Measurements from ENCODE around the gene MCF2L.
"Not testable (repeated sequence)": the region's sequence is repeated elsewhere in the genome, so short reads cannot be mapped to it uniquely, and the experiment has no call there.

MCF2L gene

DNA sequence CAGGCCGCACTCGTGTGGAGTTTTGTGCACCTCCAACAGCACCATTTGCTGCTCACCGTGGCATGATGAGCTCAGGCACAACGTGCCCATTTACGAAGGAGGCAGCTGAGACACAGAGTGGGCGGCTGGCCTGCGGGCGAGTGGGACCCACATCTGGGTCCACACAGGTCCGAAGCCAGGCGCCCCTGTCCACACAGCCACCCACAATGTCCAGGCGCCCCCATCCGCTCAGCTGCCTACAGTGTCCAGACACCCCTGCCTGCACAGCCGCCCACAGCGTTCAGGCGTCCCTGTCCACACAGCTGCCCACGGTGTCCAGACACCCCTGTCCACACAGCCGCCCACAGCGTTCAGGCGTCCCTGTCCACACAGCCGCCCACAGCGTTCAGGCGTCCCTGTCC lies 94.1 kb downstream of the MCF2L start:
- DNase-seq (ENCODE audit: low read depth in 2 of 3, low spot score in 1 of 3), result no peak

DNA sequence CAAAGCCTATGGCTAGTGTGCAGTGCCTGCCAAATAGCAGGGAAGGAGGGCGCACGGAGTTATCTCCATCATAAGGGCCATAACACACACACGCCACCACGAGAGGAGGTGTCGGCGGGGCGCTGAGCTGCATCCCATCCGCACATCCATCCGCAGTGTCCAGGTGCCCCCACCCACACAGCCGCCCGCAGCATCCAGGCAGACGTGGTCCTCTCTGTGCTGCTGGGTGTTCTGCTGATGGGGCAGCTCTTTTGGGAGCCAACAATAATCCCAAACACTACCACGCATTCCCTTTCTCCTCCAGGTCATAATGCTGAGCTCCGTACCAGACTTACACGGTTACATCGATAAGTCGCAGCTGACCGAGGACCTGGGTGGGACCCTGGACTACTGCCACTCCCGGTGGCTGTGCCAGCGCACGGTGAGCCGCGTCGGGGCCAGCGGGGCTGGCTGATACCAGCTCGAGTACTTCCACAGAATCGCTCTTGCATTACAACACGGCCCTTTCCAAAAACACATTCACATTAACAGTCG lies 95.1 kb downstream of the MCF2L start:
- DNase-seq (ENCODE audit: low read depth in 2 of 3, low spot score in 1 of 3), result no peak

DNA sequence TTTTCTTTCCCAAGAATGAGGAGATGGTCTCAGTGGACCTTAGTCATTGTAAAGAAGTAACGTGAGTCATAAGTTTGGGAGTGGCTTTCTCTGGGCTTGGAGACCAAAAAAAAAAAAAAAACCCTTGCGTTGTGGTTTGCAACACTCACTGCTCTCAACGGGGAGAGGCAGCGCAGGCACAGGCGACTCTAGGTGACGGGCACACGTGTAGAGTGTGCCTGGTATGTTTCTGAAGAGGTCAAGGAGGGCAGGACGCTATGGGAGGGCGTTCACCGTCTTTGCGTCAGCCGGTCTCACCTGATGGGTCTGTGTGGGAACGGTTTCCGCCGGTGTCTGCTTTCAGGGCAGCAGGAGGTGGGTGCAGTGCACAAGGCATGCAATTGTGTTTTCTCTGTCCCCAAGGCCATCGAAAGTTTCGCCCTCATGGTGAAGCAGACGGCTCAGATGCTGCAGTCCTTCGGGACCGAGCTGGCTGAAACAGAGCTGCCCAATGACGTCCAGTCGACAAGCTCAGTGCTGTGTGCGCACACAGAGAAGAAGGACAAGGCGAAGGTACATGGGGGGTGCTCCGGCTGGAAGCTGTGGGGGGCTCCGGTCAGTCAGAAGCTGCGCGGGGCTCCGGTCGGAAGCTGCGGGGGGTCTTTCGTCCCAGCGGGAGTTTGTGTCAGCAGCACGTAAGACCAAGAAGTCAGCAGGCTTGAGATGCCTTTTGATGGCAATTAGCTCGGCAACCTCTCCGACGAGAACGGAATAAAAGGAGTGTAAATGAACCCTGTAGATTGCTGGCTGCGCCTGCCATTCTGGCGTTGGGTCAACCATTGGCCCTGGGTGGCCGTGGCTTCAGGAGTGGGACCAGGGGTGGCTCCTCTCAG lies 95.8 kb downstream of the MCF2L start:
- DNase-seq (ENCODE audit: low read depth in 2 of 3, low spot score in 1 of 3), result no peak

DNA sequence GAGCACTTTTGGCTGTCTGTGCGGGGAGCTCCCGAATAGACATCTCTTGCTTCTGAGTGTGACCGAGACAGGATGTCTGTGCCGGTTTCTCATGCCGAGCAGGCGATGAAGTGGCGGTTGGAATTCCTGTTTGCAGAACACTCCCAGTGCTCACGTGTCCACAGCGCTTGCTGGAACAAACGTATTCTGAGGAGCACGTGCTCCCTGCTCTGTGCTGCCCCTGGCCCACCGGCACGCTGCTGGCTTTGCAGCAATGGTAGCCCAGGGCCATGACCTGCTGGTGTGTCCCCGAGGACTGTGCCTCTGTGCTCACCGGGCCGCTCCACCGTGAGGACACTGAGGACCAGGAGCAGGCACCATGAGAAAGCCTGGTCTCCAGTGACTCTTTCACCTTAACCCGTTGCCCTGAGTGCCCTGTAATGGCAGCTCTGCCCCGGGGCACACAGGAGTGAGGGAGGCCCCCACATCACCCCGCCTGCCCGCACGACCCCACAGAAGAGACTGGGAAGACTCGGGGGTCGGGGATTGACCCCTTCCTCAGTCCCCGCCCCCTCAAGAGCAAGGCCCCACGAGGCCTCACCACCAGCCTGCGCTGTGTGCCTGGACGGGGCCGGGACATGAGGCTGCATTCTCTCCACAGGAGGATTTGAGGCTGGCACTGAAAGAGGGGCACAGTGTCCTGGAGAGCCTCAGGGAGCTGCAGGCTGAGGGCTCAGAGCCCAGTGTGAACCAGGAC lies 96.6 kb downstream of the MCF2L start:
- no peak for DNase-seq (ENCODE audit: low read depth in 2 of 3, low spot score in 1 of 3)

DNA sequence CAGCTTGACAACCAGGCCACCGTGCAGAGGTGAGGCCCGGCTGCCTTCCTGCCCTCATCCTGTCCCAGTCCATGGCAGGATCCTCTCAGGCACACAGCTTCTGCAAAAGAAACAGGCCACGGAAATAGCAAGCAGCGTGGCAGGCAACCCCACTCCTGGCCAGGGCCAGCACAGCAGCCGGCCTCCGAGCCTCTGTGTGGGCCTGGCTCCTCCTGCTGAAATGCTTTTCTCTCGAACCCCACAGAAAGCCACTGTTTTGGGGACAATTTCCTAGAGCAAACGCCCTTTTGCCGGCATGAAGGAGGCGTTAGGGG lies 97.1 kb downstream of the MCF2L start:
- DNase-seq (ENCODE audit: low read depth in 2 of 3, low spot score in 1 of 3), result no peak

DNA sequence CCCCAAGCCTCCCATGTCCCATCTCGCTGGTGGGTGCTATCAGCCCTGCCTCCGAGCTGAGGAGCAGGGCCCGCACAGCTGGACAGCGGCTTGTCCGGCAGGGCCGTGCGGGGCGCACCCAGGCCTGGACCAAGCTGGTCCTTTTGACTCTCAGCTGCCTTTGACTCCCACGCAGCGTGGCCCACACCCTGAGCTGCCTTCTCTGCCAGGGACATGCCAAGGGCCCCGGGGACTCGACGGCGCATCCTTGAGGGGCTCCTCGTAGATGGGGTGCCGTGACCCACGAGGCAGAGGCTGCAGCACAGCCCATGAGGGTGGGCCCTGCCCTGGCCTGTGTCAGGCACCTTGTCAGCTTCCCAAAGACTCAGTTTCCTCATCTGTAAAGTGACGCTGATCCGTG lies 97.7 kb downstream of the MCF2L start:
- DNase-seq (ENCODE audit: low read depth in 2 of 3, low spot score in 1 of 3), result no peak

DNA sequence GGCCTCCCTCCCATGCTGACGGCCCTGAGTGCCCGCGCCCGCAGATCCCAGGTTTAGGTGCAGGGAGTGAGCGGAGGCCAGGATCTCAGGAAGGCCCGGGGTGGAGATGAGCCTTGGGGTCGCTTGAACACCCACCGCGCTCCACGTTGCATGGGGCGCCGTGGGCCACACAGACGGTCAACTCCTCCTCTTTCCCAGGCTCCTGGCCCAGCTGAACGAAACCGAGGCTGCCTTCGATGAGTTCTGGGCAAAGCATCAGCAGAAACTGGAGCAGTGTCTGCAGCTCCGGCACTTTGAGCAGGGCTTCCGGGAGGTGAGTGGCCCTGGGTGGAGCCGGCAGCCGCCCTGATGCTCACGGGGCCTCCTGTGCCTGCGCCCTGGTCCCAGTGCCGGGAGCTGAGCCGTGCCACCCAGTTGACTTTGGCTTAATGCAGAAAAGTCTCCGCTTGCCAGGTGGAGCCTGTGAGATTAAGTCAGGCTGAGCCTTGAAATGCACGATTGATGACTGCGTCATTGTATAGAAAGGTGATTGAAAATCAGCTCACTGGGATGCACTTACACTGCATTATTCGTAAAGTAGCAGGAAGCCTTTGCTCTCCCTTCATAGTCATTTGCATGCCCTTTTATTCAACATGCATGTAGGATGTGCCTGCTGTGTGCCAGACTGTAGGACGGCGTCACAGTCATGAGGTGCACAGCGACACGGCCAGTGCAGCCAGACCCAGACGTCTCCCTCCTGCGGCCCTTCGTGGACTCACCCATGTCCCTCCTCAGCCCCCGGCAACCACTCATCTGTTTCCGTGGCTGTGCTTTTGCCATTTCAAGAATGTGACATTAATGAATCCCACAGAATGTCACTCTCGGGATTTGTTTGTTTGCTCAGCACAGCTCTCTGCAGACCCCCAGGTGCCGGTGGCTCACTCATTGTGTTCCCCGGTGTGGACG lies 101.1 kb downstream of the MCF2L start:
- no peak for DNase-seq (ENCODE audit: low read depth in 2 of 3, low spot score in 1 of 3)

DNA sequence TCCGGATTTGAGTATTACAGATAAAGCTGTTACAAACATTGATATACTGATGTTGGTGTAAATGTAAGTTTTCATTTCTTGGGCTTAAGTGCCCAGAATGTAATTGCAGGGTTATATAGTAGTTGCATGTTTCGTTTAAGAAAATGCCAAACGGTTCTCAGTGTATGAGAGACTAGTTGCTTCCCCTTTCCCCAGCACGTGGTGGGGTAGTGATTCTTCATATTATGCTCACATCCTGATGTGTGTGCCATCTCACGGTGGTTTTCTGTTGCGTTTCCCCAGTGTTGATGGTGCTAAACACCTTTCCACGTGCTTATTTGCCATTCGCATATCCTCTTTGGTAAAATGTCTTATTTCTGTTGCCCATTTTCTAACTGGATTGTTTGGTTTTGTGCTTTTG lies 101.8 kb downstream of the MCF2L start:
- no peak for DNase-seq (ENCODE audit: low read depth in 2 of 3, low spot score in 1 of 3)

DNA sequence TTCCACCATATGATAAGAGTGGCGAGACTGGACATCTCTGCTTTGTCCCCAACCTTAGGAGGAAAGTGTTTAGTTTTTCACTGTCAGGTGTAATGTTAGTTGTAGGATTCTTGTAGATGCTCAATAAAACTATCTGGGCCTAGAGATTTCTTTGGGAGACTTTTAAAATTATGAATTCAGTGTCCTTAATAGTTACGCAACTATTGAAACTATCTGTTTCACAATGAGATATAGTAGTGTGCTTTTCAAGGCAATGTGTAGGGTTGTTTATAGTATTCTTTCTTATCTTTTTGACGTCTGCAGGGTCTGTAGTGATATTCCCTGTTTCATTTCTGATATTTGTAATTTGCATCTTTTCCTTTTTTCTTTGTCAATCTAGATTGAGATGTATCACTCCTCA lies 103.4 kb downstream of the MCF2L start:
- no peak for DNase-seq (ENCODE audit: low read depth in 2 of 3, low spot score in 1 of 3)

DNA sequence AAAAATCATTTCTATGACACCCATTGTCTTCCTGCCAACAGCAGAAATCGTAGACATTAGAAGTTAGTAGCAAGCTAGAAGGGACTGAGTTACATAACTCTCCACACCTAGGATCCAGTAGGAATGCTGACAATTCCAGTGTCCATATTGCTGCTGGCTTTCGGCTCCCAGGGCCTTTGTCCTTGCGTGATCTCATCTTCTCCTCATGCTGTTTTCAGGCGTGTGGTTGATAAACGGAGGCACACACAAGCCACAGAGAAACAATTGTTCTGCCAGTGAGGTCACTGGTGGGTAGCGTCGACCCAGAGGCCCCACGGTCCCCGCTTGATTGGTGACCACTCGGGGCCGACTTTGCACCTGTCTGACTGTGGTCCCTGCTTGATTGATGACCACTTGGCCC lies 104.9 kb downstream of the MCF2L start:
- no peak for DNase-seq (ENCODE audit: low read depth in 2 of 3, low spot score in 1 of 3)

DNA sequence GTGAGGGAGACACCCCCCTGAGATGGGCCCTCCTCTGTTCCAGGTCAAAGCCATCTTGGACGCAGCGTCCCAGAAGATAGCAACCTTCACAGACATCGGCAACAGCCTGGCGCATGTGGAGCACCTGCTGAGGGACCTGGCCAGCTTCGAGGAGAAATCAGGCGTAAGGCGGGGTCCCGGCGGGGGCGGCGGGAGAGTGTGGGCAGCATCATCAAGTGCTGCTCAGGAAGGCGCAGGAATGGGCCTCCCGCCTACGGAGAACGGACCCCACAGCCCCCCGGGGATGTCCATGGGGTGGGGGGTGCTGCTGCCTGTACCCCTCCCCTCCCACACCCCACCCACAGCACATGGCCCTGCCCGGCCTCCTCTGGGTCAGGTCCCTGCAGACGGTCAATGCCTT lies 105.4 kb downstream of the MCF2L start:
- DNase-seq (ENCODE audit: low read depth in 2 of 3, low spot score in 1 of 3), result no peak

DNA sequence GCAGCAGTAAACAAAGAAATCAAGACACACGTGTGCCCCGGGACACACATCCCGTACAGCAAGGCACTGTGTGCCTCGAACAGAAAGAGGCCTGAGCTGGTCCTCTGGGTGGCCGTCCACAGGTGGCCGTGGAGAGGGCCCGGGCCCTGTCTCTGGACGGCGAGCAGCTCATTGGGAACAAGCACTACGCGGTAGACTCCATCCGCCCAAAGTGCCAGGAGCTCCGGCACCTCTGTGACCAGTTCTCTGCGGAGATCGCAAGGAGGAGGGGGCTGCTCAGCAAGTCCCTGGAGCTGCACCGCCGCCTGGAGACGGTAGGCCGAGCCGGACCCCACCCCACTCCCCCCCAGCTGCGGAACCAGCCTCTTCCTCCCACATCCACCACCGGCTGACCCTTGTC lies 105.9 kb downstream of the MCF2L start:
- no peak for DNase-seq (ENCODE audit: low read depth in 2 of 3, low spot score in 1 of 3)

DNA sequence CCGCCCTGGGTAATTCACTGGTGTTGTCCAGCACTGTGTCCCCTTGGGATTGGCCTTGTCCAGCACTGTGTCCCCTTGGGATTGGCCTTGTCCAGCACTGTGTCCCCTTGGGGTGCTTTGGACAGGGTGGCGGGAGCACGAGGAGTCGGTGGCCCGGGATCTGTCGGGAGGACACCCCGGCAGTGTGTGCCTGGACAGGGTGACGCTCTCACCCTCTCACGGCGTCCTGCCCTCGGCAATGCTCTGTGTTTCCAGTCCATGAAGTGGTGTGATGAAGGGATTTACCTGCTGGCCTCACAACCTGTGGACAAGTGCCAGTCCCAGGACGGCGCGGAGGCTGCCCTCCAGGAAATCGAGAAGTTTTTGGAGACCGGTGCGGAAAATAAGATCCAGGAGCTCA lies 106.7 kb downstream of the MCF2L start:
- no peak for DNase-seq (ENCODE audit: low read depth in 2 of 3, low spot score in 1 of 3)

DNA sequence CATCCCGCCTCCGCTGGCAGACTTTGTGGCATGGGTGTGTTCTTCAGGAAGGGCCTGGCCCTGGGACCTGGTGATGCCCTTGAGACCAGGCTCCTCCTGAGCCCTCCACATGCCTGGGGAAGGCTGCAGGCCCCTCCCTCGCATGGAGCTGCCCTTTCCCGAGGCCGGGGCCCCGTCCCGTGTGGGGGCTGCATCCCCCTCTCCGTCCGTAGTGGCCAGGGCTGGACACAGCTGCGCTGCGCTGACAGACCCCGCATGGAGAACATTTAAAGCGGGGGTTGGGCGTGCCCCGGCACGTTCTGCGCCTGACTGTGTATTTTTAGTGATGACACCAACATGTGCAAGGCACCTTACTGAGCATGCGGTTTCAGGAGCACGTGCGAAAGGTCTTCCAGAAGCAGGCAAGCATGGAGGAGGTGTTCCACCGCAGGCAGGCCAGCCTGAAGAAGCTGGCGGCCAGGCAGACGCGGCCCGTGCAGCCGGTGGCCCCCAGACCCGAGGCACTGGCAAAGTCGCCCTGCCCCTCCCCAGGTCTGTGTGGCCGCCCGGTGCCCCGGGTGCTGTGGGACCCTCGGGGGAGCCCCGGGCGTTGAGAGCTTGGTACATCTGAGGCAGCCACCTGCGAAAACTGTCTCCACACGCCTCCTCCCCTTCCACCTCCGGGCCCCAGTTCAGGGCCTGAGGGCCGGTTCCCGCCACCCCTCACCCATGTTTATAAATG lies 107.8 kb downstream of the MCF2L start:
- DNase-seq (ENCODE audit: low read depth in 2 of 3, low spot score in 1 of 3), result no peak

DNA sequence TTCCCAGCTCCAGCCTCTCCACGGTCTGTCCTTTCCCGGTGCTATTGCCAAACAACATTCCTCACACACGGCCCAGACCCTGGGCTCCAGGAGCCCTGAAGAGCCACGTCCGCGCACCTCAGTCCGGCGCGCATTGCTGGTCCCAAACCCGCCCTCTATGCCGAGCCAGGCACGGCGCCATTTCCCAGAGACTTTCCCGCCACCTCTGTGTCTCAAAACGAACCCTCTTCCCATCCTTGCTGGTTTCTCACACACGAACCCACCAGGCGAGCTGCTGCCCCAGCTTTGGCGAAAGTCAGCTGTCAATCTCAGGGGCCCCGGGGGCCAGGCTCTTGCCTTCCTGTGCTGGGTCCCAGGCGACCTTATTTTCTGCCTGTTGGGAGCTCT lies 108.5 kb downstream of the MCF2L start:
- no peak for DNase-seq (ENCODE audit: low read depth in 2 of 3, low spot score in 1 of 3)

DNA sequence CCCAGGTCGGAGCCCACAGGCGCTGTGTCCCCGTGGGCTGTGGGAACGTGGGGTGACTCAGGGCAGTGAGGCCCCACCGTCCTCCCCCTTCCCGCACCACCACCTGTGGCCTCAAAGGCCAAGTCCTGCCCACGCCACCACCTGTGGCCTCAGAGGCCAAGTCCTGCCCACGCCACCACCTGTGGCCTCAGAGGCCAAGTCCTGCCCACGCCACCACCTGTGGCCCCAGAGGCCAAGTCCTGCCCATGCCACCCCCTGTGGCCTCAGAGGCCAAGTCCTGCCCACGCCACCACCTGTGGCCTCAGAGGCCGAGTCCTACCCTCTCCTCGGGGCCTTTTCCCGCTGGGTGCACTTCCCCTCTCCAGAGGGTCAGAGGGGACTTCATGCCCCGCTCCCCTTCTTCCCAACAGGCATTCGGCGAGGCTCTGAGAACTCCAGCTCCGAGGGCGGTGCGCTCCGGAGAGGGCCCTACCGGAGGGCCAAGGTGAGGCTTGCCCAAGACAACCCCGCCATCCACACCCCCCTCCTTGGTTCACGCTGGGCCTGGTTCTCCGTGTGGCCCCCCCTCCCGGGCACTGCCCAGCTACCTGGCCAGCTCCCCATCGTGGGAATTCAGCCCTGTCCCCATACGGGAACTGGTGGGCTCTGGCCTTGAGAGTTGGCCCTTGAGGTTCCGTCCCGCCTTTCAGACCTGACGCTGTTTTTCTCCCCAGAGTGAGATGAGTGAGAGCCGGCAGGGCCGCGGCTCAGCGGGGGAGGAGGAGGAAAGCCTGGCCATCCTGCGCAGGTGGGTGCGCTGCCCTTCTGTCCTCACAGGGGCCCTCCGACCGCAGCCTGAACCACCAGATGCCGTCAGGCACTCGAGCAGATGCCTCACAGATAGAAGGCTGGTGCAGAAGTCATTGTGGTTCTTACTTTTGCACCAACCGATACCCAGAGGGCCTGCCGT lies 109.2 kb downstream of the MCF2L start:
- DNase-seq (ENCODE audit: low read depth in 2 of 3, low spot score in 1 of 3), result no peak

DNA sequence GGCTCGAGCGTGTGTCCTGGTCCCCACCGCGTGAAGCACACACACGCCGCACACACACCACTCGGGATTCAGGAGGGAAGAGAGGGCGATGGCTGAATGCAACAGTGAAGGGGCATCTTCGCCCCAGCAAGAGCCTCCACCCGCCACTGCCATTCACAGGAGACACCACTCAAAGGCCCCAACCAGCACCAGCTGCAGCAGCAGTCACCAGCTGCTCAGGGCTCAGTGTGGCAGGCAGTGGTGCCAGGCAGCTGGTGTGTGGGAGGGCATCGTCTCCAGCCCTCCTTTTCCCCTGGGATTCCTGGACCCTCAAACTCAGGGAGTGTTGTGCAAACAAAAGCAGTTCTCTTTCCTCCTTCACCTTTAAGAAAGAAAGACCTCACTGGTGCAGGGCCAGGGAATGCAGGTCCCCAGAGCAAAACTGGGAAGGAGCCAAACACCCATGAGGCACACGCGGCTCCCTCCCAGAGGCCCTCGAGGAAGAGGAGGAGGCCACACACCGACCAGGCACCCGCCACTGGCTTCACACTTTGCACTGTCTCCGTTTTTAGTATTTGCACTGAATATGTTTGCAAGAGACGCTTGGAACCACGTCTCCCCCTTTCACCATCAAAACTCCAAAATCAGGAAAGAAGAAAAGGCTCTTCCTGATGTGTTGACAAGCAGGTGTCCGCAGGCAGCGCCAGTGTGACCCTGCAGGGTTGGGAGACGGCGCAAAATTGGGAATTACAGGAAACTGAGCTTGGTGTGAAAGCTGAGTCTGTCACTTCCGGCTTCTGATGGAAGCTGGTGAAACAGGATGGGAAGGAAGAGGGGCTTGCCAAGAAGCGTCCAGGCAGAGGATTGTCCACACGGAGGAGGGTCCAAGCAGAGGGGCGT lies 110.1 kb downstream of the MCF2L start:
- DNase-seq (ENCODE audit: low read depth in 2 of 3, low spot score in 1 of 3), result no peak

DNA sequence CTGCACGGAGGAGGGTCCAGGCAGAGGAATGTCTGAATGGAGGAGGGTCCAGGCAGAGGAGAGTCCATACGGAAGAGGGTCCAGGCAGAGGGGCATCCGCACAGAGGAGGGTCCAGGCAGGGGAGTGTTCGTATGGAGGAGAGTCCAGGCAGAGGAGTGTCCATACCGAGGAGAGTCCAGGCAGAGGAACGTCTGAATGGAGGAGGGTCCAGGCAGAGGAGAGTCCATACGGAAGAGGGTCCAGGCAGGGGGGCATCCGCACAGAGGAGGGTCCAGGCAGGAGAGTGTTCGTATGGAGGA lies 110.7 kb downstream of the MCF2L start:
- not testable (repeated sequence) for DNase-seq (ENCODE audit: low read depth in 2 of 3, low spot score in 1 of 3)

DNA sequence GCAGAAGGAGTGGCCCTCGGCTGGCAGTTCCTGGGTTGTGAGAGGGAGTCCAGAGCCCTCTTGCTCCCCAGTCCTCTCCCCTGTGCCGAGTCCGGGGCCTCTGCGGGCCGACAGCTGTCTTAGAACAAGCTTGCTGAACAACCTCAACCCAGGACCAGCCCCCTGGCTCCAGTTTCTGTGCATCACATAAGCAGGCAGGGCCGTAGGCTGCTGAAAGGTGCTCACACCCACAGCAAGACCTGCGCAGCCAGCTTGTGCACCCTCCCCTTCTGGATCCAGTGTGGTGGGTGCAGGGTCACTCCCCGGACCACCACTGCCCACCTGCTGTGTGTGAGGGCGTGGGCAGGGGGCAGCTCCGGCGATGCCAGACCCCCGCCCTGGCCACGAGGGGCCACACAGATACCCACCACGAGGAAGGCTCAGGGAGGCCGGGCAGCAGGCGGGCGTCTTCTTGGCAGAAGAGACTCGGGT lies 111.4 kb downstream of the MCF2L start:
- DNase-seq (ENCODE audit: low read depth in 2 of 3, low spot score in 1 of 3), result no peak

Data from stimulated activated CD4-positive, alpha-beta T cell treated with anti-CD3 and anti-CD28 coated beads, Interleukin-12 subunit alpha, Interleukin-12 subunit beta, amount 100 ng/mL, for 48 hours (primary cell).